Measurements from ENCODE around the gene CBLN1.

- TF ChIP-seq GATA2 (IDR thresholded peaks at IDR 0.05; ENCODE audit: low read depth, low read length) (no peak), GATA3 (IDR thresholded peaks at IDR 0.05; ENCODE audit: low read depth, low read length) (no peak)
Measured at GRCh38 chr16:49277766-49278566, 3.7 kb downstream of the CBLN1 start.

Data from SH-SY5Y (cell line).